ENCODE measurements around the gene MPO. TPM values are rescaled to one million over a fixed set of nuclear protein-coding genes. Genes with fewer than 3 reads are reported as not detected.

MPO gene
- total and polyA plus RNA-seq, 12 donors = 0.13 to 1.4 (median 0.36) TPM; not detected in 3

DNA sequence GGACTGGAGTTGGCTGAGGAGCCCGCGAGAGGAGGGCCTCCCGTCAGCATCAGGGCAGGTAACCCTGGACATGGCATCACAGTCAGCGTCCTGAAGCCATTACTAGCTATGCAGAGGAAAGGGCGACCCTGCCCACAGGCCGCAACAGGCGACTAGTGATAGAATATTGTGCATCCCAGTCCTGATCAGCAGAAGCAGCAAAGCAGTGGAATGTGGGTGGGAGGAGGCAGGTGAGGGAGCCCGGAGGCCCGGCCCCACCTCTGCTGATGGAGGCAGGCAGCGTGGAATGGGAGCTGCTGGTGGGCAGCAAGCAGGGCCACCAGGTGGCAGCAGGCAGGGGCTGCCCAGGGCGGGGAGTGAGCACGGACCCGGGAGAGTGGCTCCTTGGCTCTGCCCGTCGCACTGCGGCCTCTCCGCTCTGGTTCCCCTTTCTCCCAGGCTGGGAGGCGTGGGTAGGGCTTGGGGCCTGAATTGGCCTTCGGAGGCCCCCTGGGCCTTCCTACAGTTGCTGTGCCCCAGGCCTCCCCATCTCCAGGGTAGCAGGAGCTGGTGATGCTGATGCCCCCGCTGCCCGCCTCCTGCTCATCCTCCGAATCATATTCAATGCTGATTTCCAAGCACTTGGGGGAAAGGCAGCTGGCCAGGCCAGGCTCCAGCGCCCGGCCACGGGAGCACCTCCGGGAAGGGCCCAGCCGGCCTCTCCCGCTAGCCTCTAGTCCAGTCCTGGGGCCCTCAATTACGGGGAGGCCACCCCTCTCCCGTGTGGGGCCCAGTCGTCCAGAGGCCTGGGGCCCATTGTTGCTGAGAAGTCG lies 27.6 kb upstream of the MPO start:
- 71 to 85% (median 80%) methylated on average over 18 to 32 of the region's 32 CpGs for WGBS, 4 donors
- no peak for TF ChIP-seq POLR2A (IDR thresholded peaks at IDR 0.05)
- TF ChIP-seq, protein P1, sequence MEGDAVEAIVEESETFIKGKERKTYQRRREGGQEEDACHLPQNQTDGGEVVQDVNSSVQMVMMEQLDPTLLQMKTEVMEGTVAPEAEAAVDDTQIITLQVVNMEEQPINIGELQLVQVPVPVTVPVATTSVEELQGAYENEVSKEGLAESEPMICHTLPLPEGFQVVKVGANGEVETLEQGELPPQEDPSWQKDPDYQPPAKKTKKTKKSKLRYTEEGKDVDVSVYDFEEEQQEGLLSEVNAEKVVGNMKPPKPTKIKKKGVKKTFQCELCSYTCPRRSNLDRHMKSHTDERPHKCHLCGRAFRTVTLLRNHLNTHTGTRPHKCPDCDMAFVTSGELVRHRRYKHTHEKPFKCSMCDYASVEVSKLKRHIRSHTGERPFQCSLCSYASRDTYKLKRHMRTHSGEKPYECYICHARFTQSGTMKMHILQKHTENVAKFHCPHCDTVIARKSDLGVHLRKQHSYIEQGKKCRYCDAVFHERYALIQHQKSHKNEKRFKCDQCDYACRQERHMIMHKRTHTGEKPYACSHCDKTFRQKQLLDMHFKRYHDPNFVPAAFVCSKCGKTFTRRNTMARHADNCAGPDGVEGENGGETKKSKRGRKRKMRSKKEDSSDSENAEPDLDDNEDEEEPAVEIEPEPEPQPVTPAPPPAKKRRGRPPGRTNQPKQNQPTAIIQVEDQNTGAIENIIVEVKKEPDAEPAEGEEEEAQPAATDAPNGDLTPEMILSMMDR (IDR thresholded peaks at IDR 0.05) = peak in 2 of 6 experiments; percentile 23 to 25
- intact Hi-C loops (cut with DNase I) = loop anchor here in 1 of 2 donors (5.0 kb wide), 1 partner anchor 44 kb away; the partner anchor contains the start of gene SUPT4H1

GRCh38 chr17:58307468-58308172 lies 26.9 kb upstream of the MPO start:
- Histone ChIP-seq H3K9me3 (replicated peaks in 1 of 3) (no peaks in the 10 kb centered on the region), H3K27ac (no peak overlapping the region), H3K4me1 (replicated peaks in 1 of 2) (no peaks in the 10 kb centered on the region), H3K36me3 (replicated peaks in 1 of 2) (no peaks in the 10 kb centered on the region), H3K27me3 (no peaks in the 10 kb centered on the region), H3K4me3 (no peak overlapping the region)
- DNase-seq = peak in 2 of 7 donors; percentile 11 to 35
- 85 to 92% (median 87%) methylated on average over 12 to 20 of the region's 20 CpGs for WGBS, 4 donors
- intact Hi-C loops (cut with DNase I) = loop anchor here in 1 of 2 donors (5.0 kb wide), 1 partner anchor 45 kb away; the partner anchor contains the start of gene SUPT4H1
- no peak for TF ChIP-seq POLR2A (IDR thresholded peaks at IDR 0.05)
- TF ChIP-seq, protein P1 (IDR thresholded peaks at IDR 0.05) = no peak

More for the DNA sequence above, 27.6 kb upstream of the MPO start:
- H3K4me3 ChIP-seq = no peak overlapping the region
- no peaks in the 10 kb centered on the region for H3K9me3 ChIP-seq (replicated peaks in 1 of 3)
- H3K36me3 ChIP-seq (replicated peaks in 1 of 2) = no peaks in the 10 kb centered on the region
- no peaks in the 10 kb centered on the region for H3K27me3 ChIP-seq
- H3K4me1 ChIP-seq (replicated peaks in 1 of 2) = no peaks in the 10 kb centered on the region
- no peak overlapping the region for H3K27ac ChIP-seq
- peak in 4 of 7 donors; percentile 12 to 40 (median 18) for DNase-seq

GRCh38 chr17:58306131-58306951 lies 25.6 kb upstream of the MPO start:
- Histone ChIP-seq H3K36me3 (replicated peaks in 1 of 2) (no peaks in the 10 kb centered on the region), H3K27me3 (no peaks in the 10 kb centered on the region), H3K4me1 (replicated peaks in 1 of 2) (no peaks in the 10 kb centered on the region), H3K4me3 (no peak overlapping the region), H3K9me3 (replicated peaks in 1 of 3) (no peaks in the 10 kb centered on the region), H3K27ac (no peak overlapping the region)
- TF ChIP-seq, protein P1 (IDR thresholded peaks at IDR 0.05) = no peak
- no peak for TF ChIP-seq POLR2A (IDR thresholded peaks at IDR 0.05)
- WGBS, 4 donors = 84 to 93% (median 90%) methylated on average over 12 to 19 of the region's 19 CpGs
- intact Hi-C loops (cut with DNase I) = loop anchor here in 1 of 2 donors (5.0 kb wide), 1 partner anchor 46 kb away; the partner anchor contains the start of gene SUPT4H1
- peak in 1 of 7 donors; percentile 2 for DNase-seq
